Keratinocyte (primary cell): ENCODE data around the gene GNPAT. TPM values are rescaled to one million over a fixed set of nuclear protein-coding genes. Genes with fewer than 3 reads are reported as not detected.

Experiments used
- DNase-seq: peaks from one replicate; pipeline ENCODE4 v3.0.0-alpha.2; 2011; ENCODE audit warnings: low read depth, missing footprints, low spot score
- FAIRE-seq: peaks from 2 replicates; lab custom pipeline; 2011; peaks lifted over from hg19 to GRCh38; lab: Jason Lieb, UNC
- H2AFZ ChIP-seq: 2 replicates; pipeline ENCODE4 v1.6.0; 2012; ENCODE audit warnings: low read length, control low read depth, inconsistent platforms; ENCODE audit not compliant: control insufficient read depth
- H3K27ac ChIP-seq: 2 replicates; pipeline ENCODE4 v1.5.1; 2011; ENCODE audit warnings: low read length; ENCODE audit not compliant: control insufficient read depth, insufficient read depth
- H3K27me3 ChIP-seq: 3 replicates; pipeline ENCODE4 v1.6.0; 2011; ENCODE audit warnings: low read length; ENCODE audit not compliant: control insufficient read depth, insufficient read depth; ENCODE audit errors: extremely low read depth
- H3K36me3 ChIP-seq, 2 experiments: 2 replicates in 1 of 2; 3 replicates in 1 of 2; pipeline ENCODE4 v1.5.1; 2011; ENCODE audit warnings: low read length in 2 of 2, mild to moderate bottlenecking in 1 of 2; ENCODE audit not compliant: control insufficient read depth in 2 of 2, insufficient read depth in 2 of 2; ENCODE audit errors: extremely low read depth in 1 of 2
- H3K4me1 ChIP-seq: 3 replicates; pipeline ENCODE4 v1.5.1; 2011; ENCODE audit warnings: low read length; ENCODE audit not compliant: control insufficient read depth, insufficient read depth; ENCODE audit errors: extremely low read depth
- H3K4me2 ChIP-seq: 3 replicates; pipeline ENCODE4 v1.6.0; 2011; ENCODE audit warnings: low read depth, low read length; ENCODE audit not compliant: control insufficient read depth, insufficient read depth; ENCODE audit errors: extremely low read depth
- H3K4me3 ChIP-seq, 3 experiments: fragments of 200-600 bp in 1 of 3; sonication (generic) in 1 of 3; 2 replicates in 2 of 3; 3 replicates in 1 of 3; pipeline ENCODE4 v1.5.1; 2011 to 2016; ENCODE audit warnings: low read length in 3 of 3, mild to moderate bottlenecking in 3 of 3, control low read depth in 2 of 3, inconsistent platforms in 1 of 3, low read depth in 1 of 3, mixed read lengths in 1 of 3, mixed run types in 1 of 3, moderate library complexity in 1 of 3; ENCODE audit not compliant: control insufficient read depth in 2 of 3, insufficient read depth in 2 of 3; ENCODE audit errors: extremely low read depth in 1 of 3
- H3K79me2 ChIP-seq: 2 replicates; pipeline ENCODE4 v1.6.0; 2012; ENCODE audit warnings: low read length; ENCODE audit not compliant: control insufficient read depth, insufficient read depth
- H3K9ac ChIP-seq: 3 replicates; pipeline ENCODE4 v1.6.0; 2011; ENCODE audit warnings: low read length; ENCODE audit not compliant: control insufficient read depth, insufficient read depth; ENCODE audit errors: extremely low read depth
- H3K9me1 ChIP-seq: 3 replicates; pipeline ENCODE4 v1.6.0; 2011; ENCODE audit warnings: low read length; ENCODE audit not compliant: control insufficient read depth, insufficient read depth; ENCODE audit errors: extremely low read depth
- H3K9me3 ChIP-seq: 2 replicates; pipeline ENCODE4 v1.5.1; 2012; ENCODE audit warnings: low read depth, low read length; ENCODE audit not compliant: control insufficient read depth
- H4K20me1 ChIP-seq: 3 replicates; pipeline ENCODE4 v1.6.0; 2011; ENCODE audit warnings: low read length; ENCODE audit not compliant: control insufficient read depth, insufficient read depth; ENCODE audit errors: extremely low read depth
- EZH2 ChIP-seq: IDR thresholded peaks from one replicate; pipeline ENCODE4 v1.6.1; 2012; ENCODE audit warnings: inconsistent platforms, mild to moderate bottlenecking, low read length, moderate library complexity
- dilution Hi-C: fragments of 300-500 bp; cut with MboI; formaldehyde crosslinking; loops from one replicate; pipeline ENCODE4 v1.7.0; 2020; ENCODE audit warnings: low sequenced_read_pairs; ENCODE audit not compliant: extremely low pct_ligation_motif_present
- polyA plus RNA-seq, 5 experiments: library from polyadenylated mRNA; depleted of rRNA in 3 of 5; stranded (reverse) in 3 of 5; stranded (forward) in 1 of 5; unstranded in 1 of 5; fragments of >200 nt; gene quantifications; 1 replicate in 1 of 5; 2 replicates in 3 of 5; 3 replicates in 1 of 5; pipeline versions ENCODE4 v1.2.1 to v1.2.3, GENCODE V29; 2011 to 2012; ENCODE audit warnings: missing spikeins in 2 of 5, low read depth in 1 of 5, low replicate concordance in 1 of 5
- TF ChIP-seq, protein P1 (sequence below), 3 experiments: IDR thresholded peaks in 1 of 3; conservative IDR thresholded peaks in 1 of 3; optimal IDR thresholded peaks in 1 of 3; 2 replicates in 2 of 3; 3 replicates in 1 of 3; pipeline versions ENCODE3 to v1.5.1; 2011; ENCODE audit warnings: low read length in 3 of 3, mild to moderate bottlenecking in 3 of 3, moderate library complexity in 2 of 3, control low read depth in 1 of 3, inconsistent platforms in 1 of 3; ENCODE audit not compliant: insufficient read depth in 2 of 3; ENCODE audit errors: extremely low read depth in 1 of 3

GNPAT gene
- polyA plus RNA-seq, 1 donor (not counting 4 experiments of a cell fraction or from before 2014, with no cell fraction given): 39.9 TPM

DNA sequence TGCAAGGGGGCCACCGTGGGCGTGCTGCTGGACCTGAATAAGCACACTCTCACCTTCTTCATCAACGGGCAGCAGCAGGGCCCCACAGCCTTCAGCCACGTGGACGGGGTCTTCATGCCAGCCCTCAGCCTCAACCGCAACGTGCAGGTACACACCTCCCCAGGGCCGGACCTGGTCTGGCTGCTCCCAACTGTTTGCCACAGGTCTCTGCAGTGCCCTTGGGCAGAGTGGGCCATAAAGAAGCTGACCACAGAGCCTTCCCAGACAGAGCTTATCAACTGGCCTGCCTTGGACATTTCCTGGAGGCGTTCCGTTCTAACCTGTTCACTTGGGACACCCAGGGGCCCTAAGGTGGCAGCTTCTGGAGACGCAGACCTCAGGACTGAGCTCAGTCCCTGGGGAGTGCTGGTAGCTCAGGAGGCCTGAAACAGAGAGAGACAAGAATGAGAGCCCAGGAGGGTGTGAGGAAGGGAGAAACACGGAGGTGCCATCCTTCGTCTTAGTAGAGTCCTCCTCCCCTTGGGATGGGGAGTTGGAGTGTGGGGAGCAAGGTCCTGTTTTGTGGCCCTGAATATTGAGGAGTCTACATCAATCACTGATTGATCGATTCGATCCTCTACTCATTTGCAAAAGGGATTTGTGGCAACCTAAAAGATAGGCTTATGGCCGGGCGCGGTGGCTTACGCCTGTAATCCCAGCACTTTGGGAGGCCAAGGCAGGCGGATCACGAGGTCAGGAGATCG is 27.0 kb upstream of the GNPAT start:
- Histone ChIP-seq H3K4me2 (no peak overlapping the region), H4K20me1 (no peaks in the 10 kb centered on the region), H2AFZ (no peak overlapping the region), H3K4me1 (peaks cover 13% of the 10 kb centered on the region), H3K9me3 (no peaks in the 10 kb centered on the region), H3K27ac (no peak overlapping the region), H3K79me2 (no peaks in the 10 kb centered on the region), H3K27me3 (no peaks in the 10 kb centered on the region), H3K4me3 (no peak overlapping the region), H3K9me1 (no peaks in the 10 kb centered on the region), H3K36me3 (no peaks in the 10 kb centered on the region), H3K9ac (no peak overlapping the region)
- dilution Hi-C loops: no loop called here
- FAIRE-seq (no peak), DNase-seq (no peak)
- TF ChIP-seq EZH2: no peak
- TF ChIP-seq, protein P1, sequence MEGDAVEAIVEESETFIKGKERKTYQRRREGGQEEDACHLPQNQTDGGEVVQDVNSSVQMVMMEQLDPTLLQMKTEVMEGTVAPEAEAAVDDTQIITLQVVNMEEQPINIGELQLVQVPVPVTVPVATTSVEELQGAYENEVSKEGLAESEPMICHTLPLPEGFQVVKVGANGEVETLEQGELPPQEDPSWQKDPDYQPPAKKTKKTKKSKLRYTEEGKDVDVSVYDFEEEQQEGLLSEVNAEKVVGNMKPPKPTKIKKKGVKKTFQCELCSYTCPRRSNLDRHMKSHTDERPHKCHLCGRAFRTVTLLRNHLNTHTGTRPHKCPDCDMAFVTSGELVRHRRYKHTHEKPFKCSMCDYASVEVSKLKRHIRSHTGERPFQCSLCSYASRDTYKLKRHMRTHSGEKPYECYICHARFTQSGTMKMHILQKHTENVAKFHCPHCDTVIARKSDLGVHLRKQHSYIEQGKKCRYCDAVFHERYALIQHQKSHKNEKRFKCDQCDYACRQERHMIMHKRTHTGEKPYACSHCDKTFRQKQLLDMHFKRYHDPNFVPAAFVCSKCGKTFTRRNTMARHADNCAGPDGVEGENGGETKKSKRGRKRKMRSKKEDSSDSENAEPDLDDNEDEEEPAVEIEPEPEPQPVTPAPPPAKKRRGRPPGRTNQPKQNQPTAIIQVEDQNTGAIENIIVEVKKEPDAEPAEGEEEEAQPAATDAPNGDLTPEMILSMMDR (optimal IDR thresholded peaks at IDR 0.05 in 1 of 3, IDR thresholded peaks at IDR 0.05 in 1 of 3, conservative IDR thresholded peaks at IDR 0.05 in 1 of 3; ENCODE audit: extremely low read depth in 1 of 3, insufficient read depth in 2 of 3, low read length in 3 of 3): no peak

DNA sequence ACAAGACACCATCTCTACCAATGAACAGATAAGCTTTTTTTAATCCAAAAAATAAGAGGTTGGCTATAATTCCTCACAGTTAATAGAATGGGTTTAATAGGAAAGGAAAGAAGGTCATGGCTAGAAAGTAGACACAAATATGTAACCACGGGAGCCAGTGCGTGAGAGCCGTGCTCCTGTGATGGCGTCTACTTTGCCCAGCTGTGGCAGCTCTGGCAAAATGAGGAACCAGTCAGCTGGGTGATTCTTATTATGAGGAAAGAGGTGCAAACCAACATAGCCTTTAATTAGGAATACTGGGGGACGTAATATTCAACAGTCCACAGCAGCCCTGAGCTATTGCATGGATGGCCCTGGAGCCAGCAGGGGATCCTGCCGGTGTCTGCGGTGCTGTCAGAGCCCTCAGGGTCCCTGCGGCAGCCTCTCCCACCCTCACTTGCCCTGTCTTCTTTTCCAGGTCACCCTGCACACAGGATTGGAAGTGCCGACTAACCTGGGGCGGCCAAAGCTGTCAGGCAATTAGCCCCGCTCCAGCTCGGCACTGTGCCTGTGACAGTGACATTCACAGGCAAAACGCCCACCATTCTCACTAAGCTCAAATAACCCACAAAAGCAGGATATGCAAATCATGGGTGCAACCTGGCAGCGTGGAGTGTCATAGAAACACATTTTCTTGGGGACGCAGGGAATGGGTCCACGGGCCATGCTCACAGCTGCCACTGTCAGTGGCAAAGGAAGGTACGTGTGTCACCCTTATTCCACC is 25.9 kb upstream of the GNPAT start:
- H3K9me3 ChIP-seq: no peaks in the 10 kb centered on the region
- H3K27ac ChIP-seq: no peak overlapping the region
- peaks cover 13% of the 10 kb centered on the region for H3K4me1 ChIP-seq
- H2AFZ ChIP-seq: no peak overlapping the region
- H3K9me1 ChIP-seq: no peaks in the 10 kb centered on the region
- H4K20me1 ChIP-seq: no peaks in the 10 kb centered on the region
- DNase-seq: no peak
- H3K27me3 ChIP-seq: no peaks in the 10 kb centered on the region
- H3K4me3 ChIP-seq: no peak overlapping the region
- no peak for FAIRE-seq
- no peak overlapping the region for H3K9ac ChIP-seq
- dilution Hi-C loops: no loop called here
- no peaks in the 10 kb centered on the region for H3K36me3 ChIP-seq
- TF ChIP-seq, protein P1 (optimal IDR thresholded peaks at IDR 0.05 in 1 of 3, IDR thresholded peaks at IDR 0.05 in 1 of 3, conservative IDR thresholded peaks at IDR 0.05 in 1 of 3; ENCODE audit: extremely low read depth in 1 of 3, insufficient read depth in 2 of 3, low read length in 3 of 3): no peak
- no peak for TF ChIP-seq EZH2
- no peak overlapping the region for H3K4me2 ChIP-seq
- H3K79me2 ChIP-seq: no peaks in the 10 kb centered on the region
